Inflammatory macrophage treated with lipopolysaccharide for 1 hour (primary cell): Measurements from ENCODE around the gene COL4A3.
"Not testable (repeated sequence)": the region's sequence is repeated elsewhere in the genome, so short reads cannot be mapped to it uniquely, and the experiment has no call there.

Experiments
- DNase-seq, 2 donors: peaks; one replicate each; pipeline ENCODE4 v3.0.0-alpha.2; 2020 to 2022

COL4A3 gene

GRCh38 chr2:227219312-227220105 is 55.1 kb downstream of the COL4A3 start:
- no peak for DNase-seq

DNA sequence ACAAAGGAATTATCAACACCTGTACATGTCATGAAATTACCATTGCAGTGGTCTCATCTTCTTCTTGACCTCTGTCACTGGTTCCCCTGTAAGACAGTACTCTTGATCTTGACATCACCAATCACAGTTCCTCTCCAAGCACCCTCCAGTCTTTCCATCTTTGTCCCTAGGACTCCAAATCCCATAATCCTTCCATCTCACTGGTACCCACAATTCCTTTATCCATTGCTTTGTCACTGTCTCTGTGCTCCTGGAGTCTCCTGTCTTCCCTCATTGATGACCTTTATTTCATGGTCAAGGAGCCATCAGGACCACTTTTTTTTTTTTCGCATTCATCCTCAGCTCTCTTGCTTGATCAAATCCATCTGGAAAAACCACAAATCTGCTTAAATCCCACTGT is 56.7 kb downstream of the COL4A3 start:
- DNase-seq: no peak

DNA sequence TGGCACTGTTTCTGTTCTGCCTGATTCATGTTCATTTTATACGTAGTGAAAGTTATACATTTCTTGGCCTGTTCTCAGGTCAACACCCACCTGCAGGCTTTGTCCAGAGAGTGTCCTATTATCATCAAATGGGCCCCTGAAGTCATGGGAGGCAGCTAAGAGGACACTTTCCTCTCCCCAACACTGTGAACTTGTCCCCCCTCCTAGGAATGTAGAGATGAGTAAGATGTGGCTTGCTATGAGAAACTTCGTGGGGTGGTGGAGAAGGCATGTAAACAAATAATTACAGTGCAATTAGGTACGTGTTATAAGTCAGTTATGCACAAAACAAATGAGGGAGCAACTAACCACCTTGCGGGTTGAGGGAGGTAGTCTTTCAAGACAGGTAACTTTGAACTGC is 57.9 kb downstream of the COL4A3 start:
- no peak for DNase-seq

DNA sequence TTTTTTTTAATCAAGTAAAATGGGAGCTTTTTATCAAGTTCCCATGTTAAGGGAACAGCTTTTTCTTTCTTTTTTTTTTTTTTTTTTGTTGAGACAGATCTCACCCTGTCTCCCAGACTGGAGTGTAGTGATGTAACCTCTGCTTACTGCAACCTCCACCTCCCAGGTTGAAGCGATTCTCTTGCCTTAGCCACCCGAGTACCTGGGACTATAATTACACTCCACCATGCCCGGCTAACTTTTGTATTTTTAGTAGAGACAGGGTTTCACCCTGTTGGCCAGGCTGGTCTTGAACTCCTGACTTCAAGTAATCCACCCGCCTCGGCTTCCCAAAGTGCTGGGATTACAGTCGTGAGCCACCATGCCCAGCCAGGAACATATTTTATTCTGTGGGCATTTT is 61.2 kb downstream of the COL4A3 start:
- DNase-seq: not testable (repeated sequence)

- no peak for DNase-seq
Measured at GRCh38 chr2:227228061-227228667, 63.7 kb downstream of the COL4A3 start.

DNA sequence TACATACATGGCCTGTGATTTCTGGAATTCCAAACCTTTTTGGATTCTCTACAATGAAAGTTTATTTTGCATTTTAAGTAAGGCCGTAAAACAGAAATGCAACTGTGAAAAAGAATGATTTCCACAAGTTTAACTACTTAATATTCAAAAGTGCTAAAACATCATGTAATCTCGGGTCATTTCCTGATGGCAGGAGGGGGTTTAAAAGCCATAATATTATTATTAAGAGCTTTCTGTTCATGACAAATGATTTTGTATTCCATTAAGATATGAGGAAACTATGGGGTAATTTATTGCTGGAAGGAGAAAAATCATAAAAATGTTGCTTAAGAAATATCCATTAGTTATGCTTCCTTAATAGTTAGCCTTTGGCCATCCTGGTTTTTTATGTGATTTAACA is 65.7 kb downstream of the COL4A3 start:
- DNase-seq: no peak

- no peak for DNase-seq
Measured at GRCh38 chr2:227234429-227234828, 70.0 kb downstream of the COL4A3 start.

DNA sequence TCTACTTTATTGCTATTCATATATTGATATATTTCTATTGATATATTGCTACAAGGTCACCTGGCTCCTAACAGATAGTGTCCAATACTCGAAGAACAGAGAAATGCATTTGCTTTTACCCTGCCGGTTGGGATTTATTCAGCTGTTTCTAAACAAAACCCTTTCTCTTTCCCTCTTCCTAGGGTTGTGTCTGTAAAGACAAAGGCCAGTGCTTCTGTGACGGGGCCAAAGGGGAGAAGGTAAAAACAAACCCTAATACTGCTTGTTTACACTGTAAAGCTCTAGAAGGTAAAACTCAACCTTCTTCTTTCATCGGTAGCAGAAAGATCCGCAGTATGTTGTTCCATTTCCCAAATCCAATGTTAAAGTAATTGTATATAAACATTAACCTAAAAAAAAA is 73.4 kb downstream of the COL4A3 start:
- no peak for DNase-seq

- DNase-seq: peak; percentile 22 to 78
Measured at GRCh38 chr2:227238238-227239237, 74.1 kb downstream of the COL4A3 start.

- DNase-seq: no peak
Measured at GRCh38 chr2:227241005-227241404, 76.6 kb downstream of the COL4A3 start.

DNA sequence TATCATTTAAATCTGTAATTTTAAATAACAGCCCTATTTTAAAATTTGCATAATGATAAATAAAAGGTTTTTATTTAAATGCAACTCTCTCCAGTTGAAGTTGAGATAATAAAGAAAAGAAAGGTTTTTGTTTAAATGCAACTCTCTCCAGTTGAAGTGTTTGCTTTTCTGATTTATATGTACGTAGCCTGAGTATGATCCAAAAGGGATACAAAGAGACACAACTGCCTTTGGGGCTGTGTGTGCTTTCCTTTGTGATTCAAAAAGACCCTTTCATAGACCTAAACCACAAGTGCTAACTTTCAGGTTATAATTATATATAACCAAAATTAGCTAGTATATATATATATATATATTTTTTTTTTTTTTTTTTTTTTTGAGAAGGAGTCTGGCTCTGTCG is 84.5 kb downstream of the COL4A3 start:
- DNase-seq: no peak

DNA sequence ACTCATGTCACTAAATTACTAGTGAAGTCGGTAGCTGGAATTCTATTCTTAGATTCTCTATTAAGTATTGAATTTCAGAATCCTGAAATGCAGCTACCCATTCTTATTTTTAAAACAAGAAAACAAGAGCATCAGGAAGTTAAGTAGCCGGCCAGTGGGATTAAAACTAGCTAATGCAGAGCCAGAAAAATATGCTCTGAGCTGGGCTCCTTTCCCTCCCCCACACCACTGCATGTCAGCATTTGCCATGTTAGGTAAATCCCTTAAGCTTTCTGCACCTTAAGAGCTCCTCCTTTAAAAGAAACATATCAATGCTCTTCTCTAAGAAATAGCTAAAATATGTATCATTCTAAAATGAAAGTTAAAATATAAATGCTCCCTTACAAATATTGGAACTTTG is 88.4 kb downstream of the COL4A3 start:
- no peak for DNase-seq

GRCh38 chr2:227256605-227257004 is 92.2 kb downstream of the COL4A3 start:
- DNase-seq: no peak

GRCh38 chr2:227257820-227258219 is 93.4 kb downstream of the COL4A3 start:
- no peak for DNase-seq

DNA sequence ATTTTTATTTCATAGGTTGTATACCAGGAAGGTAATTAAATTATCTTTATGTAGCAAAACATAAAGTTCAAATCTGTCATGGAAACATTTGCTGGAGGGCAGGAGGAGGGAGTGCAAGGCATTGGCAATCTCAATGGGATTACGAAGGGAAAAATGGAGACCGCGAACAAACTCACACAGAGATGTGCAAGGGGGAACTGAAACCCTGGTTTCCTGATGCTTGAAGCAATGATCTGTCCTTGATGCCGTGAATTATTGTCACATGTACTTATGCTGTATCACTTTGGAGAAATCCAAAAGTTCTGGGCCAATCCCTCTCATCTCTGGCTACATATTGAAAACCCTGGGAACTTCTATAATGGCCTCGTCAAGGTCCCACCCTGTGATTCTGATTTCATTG is 95.6 kb downstream of the COL4A3 start:
- DNase-seq: no peak

- no peak for DNase-seq
Measured at GRCh38 chr2:227267410-227268115, 103.1 kb downstream of the COL4A3 start.

DNA sequence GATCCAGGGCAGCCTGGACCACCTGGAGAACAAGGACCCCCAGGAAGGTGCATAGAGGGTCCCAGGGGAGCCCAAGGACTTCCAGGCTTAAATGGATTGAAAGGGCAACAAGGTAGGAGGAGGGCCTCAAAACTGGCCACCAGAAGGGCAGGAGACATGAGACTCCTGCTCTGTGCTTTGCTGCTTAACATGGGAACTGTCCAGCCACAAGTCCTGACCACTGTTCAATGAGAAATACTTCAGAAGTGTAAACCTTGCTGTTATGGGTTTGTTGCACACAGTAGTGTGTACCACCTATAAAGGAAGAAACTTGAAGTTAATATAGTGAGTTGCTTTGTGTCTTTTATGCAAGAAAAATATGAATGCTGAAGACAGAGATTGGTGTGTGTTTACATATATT is 116.5 kb downstream of the COL4A3 start:
- no peak for DNase-seq

GRCh38 chr2:227285741-227286236 is 121.4 kb downstream of the COL4A3 start:
- DNase-seq: no peak

GRCh38 chr2:227287771-227288170 is 123.3 kb downstream of the COL4A3 start:
- DNase-seq: no peak

DNA sequence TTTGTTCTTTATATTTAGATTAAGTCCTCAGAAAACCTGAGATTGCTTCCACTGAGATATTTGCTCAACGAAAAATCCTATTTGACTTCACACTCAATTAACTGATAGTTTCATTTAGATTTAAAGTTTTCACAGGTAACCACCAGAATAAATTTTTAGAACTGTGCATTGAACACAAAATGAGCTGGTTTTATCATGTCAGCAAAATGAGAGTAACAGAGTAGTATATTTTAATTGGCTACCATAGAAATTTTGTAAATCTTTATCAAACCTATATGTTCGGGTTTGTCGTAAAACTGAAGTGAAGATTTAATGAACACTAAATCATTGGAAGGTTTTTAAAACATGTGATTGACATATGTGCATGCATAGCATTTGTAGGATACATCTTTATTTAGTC is 127.9 kb downstream of the COL4A3 start:
- no peak for DNase-seq

DNA sequence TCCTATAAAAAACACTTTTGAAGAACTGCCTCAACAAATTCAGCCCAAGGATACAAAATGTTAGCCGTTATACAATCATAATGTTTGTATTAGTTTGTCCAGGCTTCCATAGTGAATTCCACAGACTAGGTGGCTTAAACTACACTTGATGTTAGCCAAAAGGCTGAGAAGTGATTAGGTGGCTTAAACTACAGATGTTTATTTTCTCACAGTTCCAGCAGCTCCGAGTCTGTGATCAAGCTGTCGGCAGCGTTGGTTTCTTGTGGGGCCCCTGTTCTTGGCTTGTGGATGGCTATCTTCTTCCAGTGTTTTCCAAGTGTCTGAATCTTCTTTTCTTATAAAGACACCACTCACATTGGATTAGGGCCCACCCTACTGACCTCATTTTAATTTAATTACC is 129.1 kb downstream of the COL4A3 start:
- no peak for DNase-seq

DNA sequence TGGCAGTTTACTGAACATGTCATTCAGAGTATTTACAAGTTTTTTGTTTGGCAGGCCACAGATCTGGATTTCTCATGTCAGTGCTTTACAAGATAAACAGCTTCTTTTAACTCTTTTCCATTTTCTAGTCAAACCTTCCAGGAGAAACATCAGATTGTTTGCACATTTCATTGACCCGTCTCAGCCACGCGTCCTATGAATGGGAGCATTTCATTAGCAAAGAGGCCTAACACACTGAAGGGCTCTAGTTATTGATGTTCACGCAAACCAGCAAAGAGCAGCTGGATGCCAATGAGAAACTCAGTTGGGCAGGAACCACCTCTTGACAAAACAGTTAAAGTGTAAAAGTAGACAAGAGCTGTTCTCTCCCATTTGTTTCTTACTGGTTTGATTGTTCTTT is 131.4 kb downstream of the COL4A3 start:
- DNase-seq: no peak
